PC-9 (cell line): ENCODE measurements around the gene CPED1. TPM values are rescaled to one million over a fixed set of nuclear protein-coding genes. Genes with fewer than 3 reads are reported as not detected.

ENCODE experiments used
- BruUV-seq: library from RNA; stranded (reverse); fragments of 400-500 nt; replicated peaks from 2 replicates; lab custom pipeline; 2021; lab: Mats Ljungman, UMichigan
- CTCF ChIA-PET: fragments of 300-600 bp; sonication (Branson Sonifier 250); formaldehyde crosslinking; loops from one replicate; lab custom pipeline; 2022; ENCODE audit warnings: antibody characterized with exemption; lab: Charles Lee
- POLR2A ChIA-PET: fragments of 300-600 bp; sonication (Branson Sonifier 250); formaldehyde crosslinking; loops from one replicate; lab custom pipeline; 2022; ENCODE audit warnings: antibody characterized with exemption; ENCODE audit not compliant: unreplicated experiment; lab: Charles Lee
- DNase-seq, 2 experiments: peaks; one replicate each; pipeline versions ENCODE4 v3.0.0 to v3.0.0-alpha.2; 2015 to 2022; ENCODE audit warnings: mixed read lengths in 1 of 2
- H2AFZ ChIP-seq: fragments of 200-600 bp; sonication (generic); 2 replicates; pipeline ENCODE4 v1.8.1; 2017; ENCODE audit warnings: antibody characterized with exemption
- H3F3A ChIP-seq: fragments of 200-600 bp; sonication (generic); 2 replicates; pipeline ENCODE4 v1.8.1; 2017; ENCODE audit warnings: antibody characterized with exemption, mild to moderate bottlenecking, low read depth; ENCODE audit not compliant: insufficient read depth
- H3K27ac ChIP-seq: fragments of 200-600 bp; sonication (generic); 2 replicates; pipeline ENCODE4 v1.6.1; 2016; ENCODE audit warnings: mixed run types
- H3K27me3 ChIP-seq: fragments of 200-600 bp; sonication (generic); 2 replicates; pipeline ENCODE4 v1.6.1; 2016; ENCODE audit warnings: low read depth, mixed run types; ENCODE audit not compliant: insufficient read depth
- H3K36me3 ChIP-seq: fragments of 200-600 bp; sonication (generic); 2 replicates; pipeline ENCODE4 v1.6.1; 2016; ENCODE audit warnings: low read depth, mixed run types
- H3K4me1 ChIP-seq: fragments of 200-600 bp; sonication (generic); replicated peaks from 2 replicates; pipeline ENCODE4 v1.6.1; 2016; ENCODE audit warnings: mixed run types; ENCODE audit not compliant: insufficient read depth
- H3K4me2 ChIP-seq: fragments of 200-600 bp; sonication (generic); 2 replicates; pipeline ENCODE4 v1.6.1; 2017; ENCODE audit warnings: mixed run types
- H3K4me3 ChIP-seq: fragments of 200-600 bp; sonication (generic); 2 replicates; pipeline ENCODE4 v1.6.1; 2016; ENCODE audit warnings: mixed run types
- H3K79me2 ChIP-seq: fragments of 200-600 bp; sonication (generic); 2 replicates; pipeline ENCODE4 v1.6.1; 2017; ENCODE audit warnings: low read depth, mixed run types
- H3K9me2 ChIP-seq: fragments of 200-600 bp; sonication (generic); 2 replicates; pipeline ENCODE4 v1.8.1; 2017; ENCODE audit warnings: mild to moderate bottlenecking; ENCODE audit not compliant: insufficient read depth
- H3K9me3 ChIP-seq: fragments of 200-600 bp; sonication (generic); 2 replicates; pipeline ENCODE4 v1.8.1; 2016; ENCODE audit warnings: low read depth; ENCODE audit not compliant: insufficient read depth
- H4K20me1 ChIP-seq: fragments of 200-600 bp; sonication (generic); 2 replicates; pipeline ENCODE4 v1.8.1; 2017; ENCODE audit not compliant: insufficient read depth
- EZH2 ChIP-seq: fragments of 200-600 bp; sonication (generic); IDR thresholded peaks from 2 replicates; pipeline ENCODE4 v1.8.0; 2017; ENCODE audit warnings: antibody characterized with exemption, low read depth
- intact Hi-C: fragments of 100-400 bp; cut with micrococcal nuclease; formaldehyde crosslinking; loops from one replicate; pipeline ENCODE4 v1.10.0; 2022; ENCODE audit not compliant: unreplicated experiment
- total RNA-seq: library from RNA; stranded (reverse); gene quantifications from 2 replicates; pipeline ENCODE4 v1.2.3, GENCODE V29; 2021
- TF ChIP-seq, protein P1 (sequence below): fragments of 200-600 bp; sonication (generic); conservative IDR thresholded peaks from 2 replicates; pipeline ENCODE4 v1.6.1; 2017; ENCODE audit warnings: mixed run types, antibody characterized with exemption, mild to moderate bottlenecking, moderate library complexity

Gene CPED1
- total RNA-seq, 1 experiment from 2014 or later = 2.4 TPM

DNA sequence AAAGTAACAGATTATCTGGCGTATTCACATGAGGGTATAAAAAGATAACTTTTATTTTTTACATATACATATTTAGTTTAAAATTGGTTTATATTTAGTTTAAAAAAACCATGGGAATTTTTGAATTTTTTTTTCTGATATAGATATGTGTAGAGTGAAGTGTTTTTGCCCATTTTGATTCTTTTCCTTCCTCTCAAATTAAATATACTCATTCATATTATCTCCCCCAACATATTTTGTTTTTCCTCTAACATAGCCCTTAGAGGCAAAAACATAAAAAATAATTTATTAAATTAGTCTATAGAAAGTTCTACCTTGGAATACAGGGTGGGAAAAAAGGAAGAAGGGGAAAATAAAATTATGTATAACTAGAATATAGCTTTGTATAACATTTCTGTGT, 137.7 kb downstream of the CPED1 start:
- ChIA-PET CTCF (interaction anchor here (0.6 to 0.8 kb wide), 2 partner anchors 11 to 868 kb away, joined by 3 read pairs; no protein-coding TSS in a partner anchor), POLR2A (no interaction called here)
- Histone ChIP-seq H3K79me2 (no peaks in the 10 kb centered on the region), H3K4me2 (no peak overlapping the region), H4K20me1 (no peaks in the 10 kb centered on the region), H2AFZ (no peak overlapping the region), H3K27ac (no peak overlapping the region), H3F3A (no peaks in the 10 kb centered on the region), H3K27me3 (no peaks in the 10 kb centered on the region), H3K4me3 (no peak overlapping the region), H3K4me1 (no peaks in the 10 kb centered on the region), H3K9me2 (no peaks in the 10 kb centered on the region), H3K36me3 (no peaks in the 10 kb centered on the region), H3K9me3 (no peaks in the 10 kb centered on the region)
- TF ChIP-seq, protein P1, sequence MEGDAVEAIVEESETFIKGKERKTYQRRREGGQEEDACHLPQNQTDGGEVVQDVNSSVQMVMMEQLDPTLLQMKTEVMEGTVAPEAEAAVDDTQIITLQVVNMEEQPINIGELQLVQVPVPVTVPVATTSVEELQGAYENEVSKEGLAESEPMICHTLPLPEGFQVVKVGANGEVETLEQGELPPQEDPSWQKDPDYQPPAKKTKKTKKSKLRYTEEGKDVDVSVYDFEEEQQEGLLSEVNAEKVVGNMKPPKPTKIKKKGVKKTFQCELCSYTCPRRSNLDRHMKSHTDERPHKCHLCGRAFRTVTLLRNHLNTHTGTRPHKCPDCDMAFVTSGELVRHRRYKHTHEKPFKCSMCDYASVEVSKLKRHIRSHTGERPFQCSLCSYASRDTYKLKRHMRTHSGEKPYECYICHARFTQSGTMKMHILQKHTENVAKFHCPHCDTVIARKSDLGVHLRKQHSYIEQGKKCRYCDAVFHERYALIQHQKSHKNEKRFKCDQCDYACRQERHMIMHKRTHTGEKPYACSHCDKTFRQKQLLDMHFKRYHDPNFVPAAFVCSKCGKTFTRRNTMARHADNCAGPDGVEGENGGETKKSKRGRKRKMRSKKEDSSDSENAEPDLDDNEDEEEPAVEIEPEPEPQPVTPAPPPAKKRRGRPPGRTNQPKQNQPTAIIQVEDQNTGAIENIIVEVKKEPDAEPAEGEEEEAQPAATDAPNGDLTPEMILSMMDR = no peak
- intact Hi-C loops = loop anchor here (2.0 to 5.0 kb wide), 3 partner anchors 226 to 421 kb away; no protein-coding TSS in a partner anchor
- DNase-seq = no peak
- BruUV-seq = no TSS peak

DNA sequence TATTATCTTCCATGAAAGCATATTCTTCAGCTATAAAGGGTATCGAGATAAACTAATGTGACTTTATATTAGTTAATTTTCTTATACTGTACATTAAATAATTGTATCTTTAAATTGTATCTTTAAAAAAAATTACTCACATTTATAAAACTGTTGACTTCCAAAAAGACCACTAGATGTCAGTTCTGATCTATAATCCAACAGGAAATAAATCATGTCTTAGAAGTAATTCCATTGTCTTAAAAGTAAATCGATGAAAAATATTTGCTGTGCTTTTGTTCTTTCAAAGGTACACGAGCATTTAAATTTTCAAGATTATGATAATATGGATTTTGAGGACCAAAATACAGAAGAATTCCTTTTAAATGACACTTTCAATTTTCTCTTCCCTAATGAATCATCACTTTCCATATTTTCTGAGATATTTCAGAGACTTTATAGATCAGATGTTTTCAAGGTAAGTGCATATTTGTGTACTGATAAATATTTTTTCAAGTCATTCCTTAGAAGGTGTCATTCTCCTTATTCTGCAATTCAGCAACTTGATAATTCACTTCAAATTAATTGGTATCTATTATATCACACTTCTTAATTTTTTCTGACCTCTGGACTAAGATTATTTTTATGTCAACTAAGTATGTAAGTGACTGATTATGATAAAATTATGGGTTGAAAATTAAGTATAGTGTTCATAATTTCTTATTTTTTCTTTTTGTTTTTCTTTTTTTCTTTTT, 138.5 kb downstream of the CPED1 start:
- Histone ChIP-seq H3K4me2 (peak overlapping the region; percentile 40; the same call in 1 of the 2 replicates), H3K36me3 (no peaks in the 10 kb centered on the region), H3F3A (no peaks in the 10 kb centered on the region), H3K4me3 (no peak overlapping the region), H3K27ac (no peak overlapping the region), H3K9me2 (no peaks in the 10 kb centered on the region), H3K79me2 (no peaks in the 10 kb centered on the region), H2AFZ (no peak overlapping the region), H3K4me1 (no peaks in the 10 kb centered on the region), H4K20me1 (no peaks in the 10 kb centered on the region), H3K27me3 (no peaks in the 10 kb centered on the region), H3K9me3 (no peaks in the 10 kb centered on the region)
- BruUV-seq = no TSS peak
- ChIA-PET CTCF (interaction anchor here (0.6 to 0.8 kb wide), 2 partner anchors 10 to 868 kb away, joined by 3 read pairs; no protein-coding TSS in a partner anchor), POLR2A (no interaction called here)
- DNase-seq = no peak
- TF ChIP-seq, protein P1 = peak; percentile 66
- TF ChIP-seq EZH2 = no peak
- intact Hi-C loops = loop anchor here (1.0 to 5.0 kb wide), 4 partner anchors 225 to 868 kb away; no protein-coding TSS in a partner anchor

DNA sequence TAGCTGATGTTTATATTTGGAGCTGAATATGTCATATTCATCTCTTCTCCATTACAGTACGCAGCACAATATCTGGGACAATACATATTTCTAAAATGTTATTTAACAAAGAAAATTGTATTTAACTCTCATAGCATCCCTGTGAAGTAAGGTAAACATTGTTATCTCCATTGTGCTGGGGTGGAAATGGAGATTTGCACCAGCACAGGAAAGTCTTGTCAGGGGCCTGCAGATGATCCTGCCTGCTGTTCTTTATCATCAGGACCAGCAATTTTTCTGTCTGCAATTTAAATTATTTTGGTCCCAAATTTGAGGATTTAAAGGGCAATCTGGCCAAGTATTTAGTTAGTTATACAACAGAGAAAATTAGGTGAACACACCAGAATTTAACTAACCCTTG, 144.4 kb downstream of the CPED1 start:
- intact Hi-C loops = no loop called here
- ChIA-PET CTCF (interaction anchor here (1.0 kb wide), 1 partner anchor 181 kb away, joined by 3 read pairs; no protein-coding TSS in a partner anchor), POLR2A (no interaction called here)
- Histone ChIP-seq H3K4me3 (no peak overlapping the region), H3K36me3 (no peaks in the 10 kb centered on the region), H3K4me2 (no peak overlapping the region), H3K27ac (no peak overlapping the region), H3F3A (no peaks in the 10 kb centered on the region), H3K27me3 (no peaks in the 10 kb centered on the region), H3K9me3 (no peaks in the 10 kb centered on the region), H4K20me1 (no peaks in the 10 kb centered on the region), H3K9me2 (no peaks in the 10 kb centered on the region; the same call in none of the 2 replicates), H3K4me1 (no peaks in the 10 kb centered on the region), H3K79me2 (no peaks in the 10 kb centered on the region), H2AFZ (peak overlapping the region; percentile 48; the same call in 1 of the 2 replicates)
- no peak for DNase-seq
- no peak for TF ChIP-seq EZH2
- TF ChIP-seq, protein P1 = no peak
- no TSS peak for BruUV-seq
